Measurements from ENCODE around the gene SLC9A8.

GRCh38 chr20:49825521-49826033, 12.9 kb downstream of the SLC9A8 start:
- no peak for TF ChIP-seq FOSL1 (IDR thresholded peaks at IDR 0.05; ENCODE audit: low read depth)
- TF ChIP-seq, protein P1, sequence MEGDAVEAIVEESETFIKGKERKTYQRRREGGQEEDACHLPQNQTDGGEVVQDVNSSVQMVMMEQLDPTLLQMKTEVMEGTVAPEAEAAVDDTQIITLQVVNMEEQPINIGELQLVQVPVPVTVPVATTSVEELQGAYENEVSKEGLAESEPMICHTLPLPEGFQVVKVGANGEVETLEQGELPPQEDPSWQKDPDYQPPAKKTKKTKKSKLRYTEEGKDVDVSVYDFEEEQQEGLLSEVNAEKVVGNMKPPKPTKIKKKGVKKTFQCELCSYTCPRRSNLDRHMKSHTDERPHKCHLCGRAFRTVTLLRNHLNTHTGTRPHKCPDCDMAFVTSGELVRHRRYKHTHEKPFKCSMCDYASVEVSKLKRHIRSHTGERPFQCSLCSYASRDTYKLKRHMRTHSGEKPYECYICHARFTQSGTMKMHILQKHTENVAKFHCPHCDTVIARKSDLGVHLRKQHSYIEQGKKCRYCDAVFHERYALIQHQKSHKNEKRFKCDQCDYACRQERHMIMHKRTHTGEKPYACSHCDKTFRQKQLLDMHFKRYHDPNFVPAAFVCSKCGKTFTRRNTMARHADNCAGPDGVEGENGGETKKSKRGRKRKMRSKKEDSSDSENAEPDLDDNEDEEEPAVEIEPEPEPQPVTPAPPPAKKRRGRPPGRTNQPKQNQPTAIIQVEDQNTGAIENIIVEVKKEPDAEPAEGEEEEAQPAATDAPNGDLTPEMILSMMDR (IDR thresholded peaks at IDR 0.05 in 2 of 3, conservative IDR thresholded peaks at IDR 0.05 in 1 of 3; ENCODE audit: borderline replicate concordance in 1 of 3, insufficient read depth in 1 of 3, low read depth in 2 of 3, low read length in 2 of 3): no peak
- TF ChIP-seq POLR2AphosphoS5 (IDR thresholded peaks at IDR 0.05; ENCODE audit: low read depth, low read length): no peak
- TF ChIP-seq CEBPB (IDR thresholded peaks at IDR 0.05; ENCODE audit: low read depth): no peak
- TF ChIP-seq POLR2A (IDR thresholded peaks at IDR 0.05; ENCODE audit: borderline replicate concordance, extremely low read depth, insufficient read depth, insufficient read length): no peak
- no peak for TF ChIP-seq ZNF274 (IDR thresholded peaks at IDR 0.05; ENCODE audit: low read depth, low read length)
- TF ChIP-seq JUND (IDR thresholded peaks at IDR 0.05): no peak
